Measurements from ENCODE around the gene EFEMP2.

DNA sequence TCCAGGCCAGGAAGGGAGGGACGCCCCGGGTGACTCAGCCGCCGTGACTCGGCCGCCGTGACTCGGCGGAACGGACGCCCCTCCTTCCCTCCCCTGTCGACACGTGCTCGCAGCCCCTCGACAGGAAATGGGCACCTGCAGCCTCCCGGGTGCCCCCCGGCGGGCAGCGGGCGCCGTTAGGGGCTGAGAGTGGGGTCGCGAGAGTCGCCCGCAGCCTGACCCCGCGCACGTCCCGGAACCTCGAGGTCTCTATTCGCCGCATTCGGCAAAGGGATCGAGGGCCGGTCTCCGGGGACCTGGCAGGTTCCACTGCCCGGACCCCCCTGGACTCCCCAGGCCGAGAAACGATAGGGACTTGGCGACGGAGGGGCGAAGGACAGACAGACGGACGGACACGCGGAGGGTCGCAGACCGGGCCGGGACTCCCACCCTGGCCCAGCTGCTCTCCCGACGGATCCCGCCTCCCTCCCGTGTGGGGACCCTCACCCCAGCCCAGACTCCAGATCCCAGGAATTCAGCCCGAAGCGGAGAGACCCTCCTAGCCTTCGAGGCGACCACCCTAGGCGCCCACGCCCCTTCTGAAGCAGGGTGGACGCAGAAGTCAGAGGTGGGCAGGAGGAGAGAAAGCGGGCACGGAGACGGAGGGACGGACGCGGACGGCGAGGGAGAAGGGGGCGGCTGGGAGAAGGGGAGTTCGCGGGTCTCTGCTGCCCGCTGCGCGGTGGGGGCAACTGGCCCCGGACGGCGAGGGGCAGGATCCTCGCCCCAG is 26.9 kb upstream of the EFEMP2 start:
- TF ChIP-seq, protein P1, sequence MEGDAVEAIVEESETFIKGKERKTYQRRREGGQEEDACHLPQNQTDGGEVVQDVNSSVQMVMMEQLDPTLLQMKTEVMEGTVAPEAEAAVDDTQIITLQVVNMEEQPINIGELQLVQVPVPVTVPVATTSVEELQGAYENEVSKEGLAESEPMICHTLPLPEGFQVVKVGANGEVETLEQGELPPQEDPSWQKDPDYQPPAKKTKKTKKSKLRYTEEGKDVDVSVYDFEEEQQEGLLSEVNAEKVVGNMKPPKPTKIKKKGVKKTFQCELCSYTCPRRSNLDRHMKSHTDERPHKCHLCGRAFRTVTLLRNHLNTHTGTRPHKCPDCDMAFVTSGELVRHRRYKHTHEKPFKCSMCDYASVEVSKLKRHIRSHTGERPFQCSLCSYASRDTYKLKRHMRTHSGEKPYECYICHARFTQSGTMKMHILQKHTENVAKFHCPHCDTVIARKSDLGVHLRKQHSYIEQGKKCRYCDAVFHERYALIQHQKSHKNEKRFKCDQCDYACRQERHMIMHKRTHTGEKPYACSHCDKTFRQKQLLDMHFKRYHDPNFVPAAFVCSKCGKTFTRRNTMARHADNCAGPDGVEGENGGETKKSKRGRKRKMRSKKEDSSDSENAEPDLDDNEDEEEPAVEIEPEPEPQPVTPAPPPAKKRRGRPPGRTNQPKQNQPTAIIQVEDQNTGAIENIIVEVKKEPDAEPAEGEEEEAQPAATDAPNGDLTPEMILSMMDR (conservative IDR thresholded peaks at IDR 0.05; ENCODE audit: low read length): no peak
- no peak for TF ChIP-seq EZH2phosphoT487 (IDR thresholded peaks at IDR 0.05; ENCODE audit: borderline replicate concordance)
